Epidermal melanocyte (primary cell): ENCODE results near the gene RAD51B.

Source experiments
- DNase-seq: peaks from one replicate; pipeline ENCODE4 v3.0.0; 2011; ENCODE audit warnings: low spot score; ENCODE audit not compliant: insufficient read length

The RAD51B gene

DNA sequence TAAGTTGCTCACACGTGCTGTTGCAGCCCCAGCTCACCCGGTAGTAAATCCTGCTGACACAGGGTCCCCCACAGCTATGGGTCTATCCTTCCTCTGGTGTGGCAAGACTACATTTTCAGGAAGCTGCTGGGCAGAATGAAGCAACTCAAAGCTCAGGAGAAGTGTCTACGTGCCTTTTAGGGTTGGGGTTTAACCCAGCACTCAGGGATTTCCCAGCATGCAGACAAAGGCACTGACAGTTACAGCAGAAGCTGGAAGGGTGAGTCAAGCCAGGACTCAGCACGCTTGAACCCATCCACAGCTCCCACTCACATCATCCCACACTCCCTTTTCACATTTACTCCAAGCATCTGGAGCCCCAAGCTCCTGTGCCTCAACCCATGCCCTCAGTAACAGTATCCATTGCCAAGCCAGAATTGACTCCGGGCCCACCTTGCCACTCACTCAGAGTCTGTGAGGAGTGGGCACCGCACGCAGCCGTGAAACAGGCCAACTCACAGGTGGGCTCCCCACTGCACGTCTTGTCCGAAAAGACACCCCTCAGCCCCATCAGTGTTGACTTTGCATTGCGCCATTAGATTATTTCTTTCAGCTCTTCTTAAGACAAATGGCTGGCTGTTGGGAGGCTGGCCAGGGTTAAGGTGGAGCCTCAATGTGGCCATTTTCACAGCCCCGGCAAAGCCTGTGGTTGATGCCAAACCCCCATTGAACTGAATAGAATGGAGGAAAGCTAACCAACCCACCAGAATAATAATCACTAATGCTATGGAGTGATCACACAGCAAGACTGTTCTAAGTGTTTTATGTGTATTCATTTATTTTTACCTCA lies 913.7 kb downstream of the RAD51B start:
- no peak for DNase-seq

DNA sequence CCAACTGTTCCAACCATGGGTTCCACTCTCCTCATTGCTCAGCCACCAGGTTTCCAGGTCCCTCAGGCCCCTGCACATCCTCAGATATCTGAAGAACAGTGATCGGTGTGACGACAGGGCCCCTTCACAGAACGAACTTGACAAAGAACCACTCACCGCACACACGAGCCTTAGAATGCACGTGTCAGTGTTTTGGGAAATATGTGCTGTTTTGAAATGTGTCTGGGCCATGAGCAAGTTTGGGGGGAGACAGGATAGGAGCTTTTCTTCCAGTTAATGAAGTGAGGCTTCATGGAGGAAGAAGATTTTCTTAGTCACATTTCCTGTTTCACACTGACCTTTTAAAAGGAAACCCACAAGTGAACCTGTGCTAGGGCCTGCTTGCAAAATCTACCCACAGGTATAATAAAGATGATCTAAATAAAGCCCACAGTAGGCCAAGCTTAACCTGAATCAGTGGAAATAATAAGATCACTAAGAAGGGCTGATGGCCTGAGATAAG lies 914.7 kb downstream of the RAD51B start:
- DNase-seq = no peak

DNA sequence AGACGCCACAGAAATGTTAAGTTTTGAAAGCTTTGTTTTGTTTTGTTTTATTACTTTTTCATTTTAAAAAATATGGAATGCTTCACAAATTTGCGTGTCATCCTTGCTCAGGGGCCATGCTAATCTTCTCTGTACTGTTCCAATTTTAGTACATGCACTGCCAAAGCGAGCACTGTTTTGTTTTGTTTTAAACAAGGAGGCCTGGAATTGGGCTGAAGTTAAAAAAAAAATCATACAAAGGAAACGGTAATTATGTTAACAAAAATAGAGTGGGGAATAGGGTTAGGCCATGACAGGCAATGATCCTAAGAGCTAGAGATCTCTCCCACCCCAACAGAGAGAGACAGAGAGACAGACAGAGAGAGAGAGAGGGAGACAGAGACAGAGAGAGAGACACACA lies 916.3 kb downstream of the RAD51B start:
- no peak for DNase-seq

DNA sequence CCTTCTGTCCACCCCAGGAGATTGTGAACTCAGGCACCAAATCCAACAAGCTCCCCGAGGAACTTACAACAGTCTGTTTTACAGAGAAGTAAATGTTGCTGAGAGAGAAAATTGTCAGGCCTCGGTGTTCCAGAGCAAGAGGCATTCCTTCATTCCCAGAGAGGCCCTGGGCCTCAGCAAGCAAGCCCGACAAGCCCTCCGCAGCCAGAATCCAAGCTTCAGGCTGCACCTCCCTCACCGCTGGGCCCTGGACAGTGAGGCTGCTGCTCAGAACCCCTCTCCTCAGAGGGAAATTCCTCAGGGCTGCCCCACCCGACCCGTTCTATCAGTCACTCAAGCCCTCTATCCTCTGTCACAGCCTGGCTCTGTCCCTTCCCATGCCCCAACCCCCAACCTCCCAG lies 916.9 kb downstream of the RAD51B start:
- no peak for DNase-seq

DNA sequence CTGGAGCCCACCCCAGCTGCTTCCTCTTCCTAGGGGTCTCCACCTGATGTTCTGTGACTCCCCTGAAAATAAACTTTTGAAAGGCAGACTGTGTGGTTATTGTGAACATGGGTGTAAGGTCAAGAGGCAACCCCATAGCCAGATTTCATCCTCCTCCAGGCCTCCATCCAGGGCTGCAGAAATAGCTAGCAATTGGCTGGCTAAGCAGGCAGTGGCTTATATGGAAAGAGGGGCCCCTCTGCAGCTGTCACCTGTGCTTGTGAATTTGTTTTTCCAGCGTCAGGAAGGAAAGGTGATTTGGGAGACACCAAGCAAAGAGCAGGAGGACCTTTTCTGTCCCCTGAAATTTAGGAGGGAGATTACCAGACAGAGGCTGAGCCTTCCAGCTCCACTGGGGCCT lies 917.5 kb downstream of the RAD51B start:
- DNase-seq = no peak

DNA sequence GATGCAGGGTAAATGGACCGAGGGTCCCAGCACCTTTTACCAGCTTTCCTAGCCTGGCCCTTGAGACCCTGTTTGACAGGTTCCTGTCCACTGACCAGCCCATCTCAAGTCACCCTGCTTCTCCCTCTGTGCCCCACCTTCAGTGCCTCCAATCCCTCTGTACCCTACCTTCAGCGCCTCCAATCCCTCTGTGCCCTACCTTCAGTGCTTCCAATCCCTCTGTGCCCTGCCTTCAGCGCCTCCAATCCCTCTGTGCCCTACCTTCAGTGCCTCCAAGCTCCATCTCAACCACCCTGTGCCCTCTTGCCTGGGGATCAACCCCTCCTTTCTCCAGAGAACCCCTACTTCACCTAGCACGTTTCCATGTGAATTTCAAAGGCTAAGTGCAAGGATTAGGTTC lies 919.0 kb downstream of the RAD51B start:
- no peak for DNase-seq

DNA sequence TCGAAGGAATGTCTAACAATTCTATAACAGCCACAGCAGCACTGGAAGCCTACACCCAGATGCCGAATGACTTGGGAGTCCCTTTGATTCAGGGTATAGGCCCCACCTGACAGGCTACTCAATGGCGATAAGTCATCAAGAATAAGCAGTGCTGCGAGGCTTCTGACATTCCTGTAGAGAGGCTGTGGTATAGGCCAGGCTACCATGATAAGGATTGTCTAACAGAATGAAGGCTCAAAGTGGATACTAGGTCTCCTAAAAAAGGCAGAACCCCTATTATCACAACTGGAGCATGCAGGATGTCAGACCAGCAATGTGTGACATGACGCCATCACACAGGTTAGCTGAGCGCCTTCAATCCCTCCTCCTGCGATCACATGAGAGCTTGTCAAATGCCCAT lies 920.1 kb downstream of the RAD51B start:
- no peak for DNase-seq

DNA sequence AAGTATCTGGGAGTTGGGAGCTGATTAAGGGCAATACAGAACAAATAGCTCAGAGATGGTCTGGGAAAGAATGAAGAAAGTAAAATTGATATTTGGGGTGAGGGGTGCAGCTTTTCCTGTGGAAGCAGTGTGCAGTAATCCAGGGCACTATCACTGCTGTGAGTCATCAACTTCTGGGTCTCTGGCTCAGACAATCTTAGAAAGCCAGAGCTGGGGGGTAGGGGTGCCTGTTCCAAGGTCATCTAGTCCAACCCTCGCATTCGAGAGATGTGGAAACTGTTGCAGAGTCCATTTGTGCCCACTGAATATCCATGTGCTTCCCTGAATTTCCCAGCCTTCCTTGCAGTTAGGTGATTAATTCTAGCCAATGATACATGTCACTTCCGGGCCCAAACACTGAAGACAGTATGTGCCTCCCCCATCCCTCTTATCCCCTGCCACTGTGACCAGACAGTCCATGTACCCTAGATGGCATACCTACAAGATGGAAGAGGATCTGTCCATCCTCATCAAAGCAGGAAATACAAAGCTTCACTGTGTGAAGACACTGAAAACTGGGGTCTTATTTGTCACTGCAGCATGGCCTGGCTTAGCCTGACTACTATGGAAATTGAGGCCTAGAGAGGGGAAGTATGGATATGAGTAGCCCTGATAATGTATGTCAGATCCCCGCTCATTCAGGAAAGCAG lies 921.4 kb downstream of the RAD51B start:
- DNase-seq = no peak

DNA sequence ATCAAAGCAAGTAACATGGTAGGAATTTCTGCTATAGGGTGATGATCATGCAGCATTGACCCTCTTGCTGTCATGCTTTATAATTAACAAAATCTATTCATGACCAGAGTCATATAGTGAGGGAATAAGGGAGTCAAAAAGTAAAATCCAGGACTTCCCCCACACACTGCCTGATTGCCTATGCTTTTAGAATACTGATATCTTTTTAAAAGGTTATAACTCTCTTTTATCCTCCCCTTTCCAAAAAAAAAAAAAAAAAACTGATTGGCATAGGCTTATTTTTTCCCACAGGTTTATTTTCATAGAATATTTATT lies 921.9 kb downstream of the RAD51B start:
- DNase-seq = no peak

DNA sequence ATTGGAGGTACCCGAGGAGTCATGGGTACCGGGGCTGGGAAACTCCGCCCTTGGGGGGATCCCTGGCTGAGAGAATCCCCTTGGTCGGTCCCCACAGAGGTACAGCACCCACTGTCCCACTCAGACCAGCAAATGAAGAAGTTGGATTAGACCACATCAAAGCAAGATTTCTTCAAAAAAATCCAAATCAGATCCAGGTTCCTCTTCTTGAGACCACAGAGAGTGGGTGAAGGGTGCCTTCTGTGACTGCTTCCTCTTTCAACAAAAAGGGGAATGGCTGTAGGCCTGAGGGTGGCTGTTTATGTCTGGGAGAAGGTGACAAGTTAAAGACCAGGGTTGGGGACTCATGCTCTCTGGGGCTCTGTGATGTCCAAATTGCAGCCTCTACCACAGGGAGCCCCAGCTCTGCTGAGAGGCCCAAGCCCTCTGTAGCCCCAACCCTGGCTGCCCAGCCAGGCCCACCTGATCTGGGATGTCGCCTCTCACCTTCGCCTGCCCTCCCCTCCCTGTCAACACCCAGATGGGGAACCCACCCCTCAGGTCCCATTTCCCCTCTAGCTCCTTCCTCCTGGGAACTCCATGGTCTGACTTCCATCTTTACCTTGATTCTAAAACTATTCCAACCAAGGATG lies 922.4 kb downstream of the RAD51B start:
- DNase-seq = no peak

DNA sequence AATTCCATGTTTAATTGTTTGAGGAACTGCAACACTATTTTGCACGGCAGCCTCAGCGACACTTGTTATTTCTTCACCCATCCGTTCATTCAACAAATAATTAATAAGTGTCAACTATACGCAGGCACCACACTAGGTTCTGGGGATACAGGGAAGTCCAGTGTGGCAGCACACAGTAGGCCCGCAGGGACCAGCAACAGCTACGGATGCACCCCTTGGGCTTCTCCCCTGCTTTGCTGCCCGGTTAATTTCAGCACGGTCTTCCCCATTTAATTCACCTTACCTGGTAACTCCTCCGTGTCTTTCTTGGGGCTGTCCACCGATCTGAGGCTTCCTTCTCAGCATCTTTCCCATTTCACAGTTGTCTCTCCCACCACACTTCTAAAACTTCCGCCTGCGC lies 925.0 kb downstream of the RAD51B start:
- DNase-seq = no peak

DNA sequence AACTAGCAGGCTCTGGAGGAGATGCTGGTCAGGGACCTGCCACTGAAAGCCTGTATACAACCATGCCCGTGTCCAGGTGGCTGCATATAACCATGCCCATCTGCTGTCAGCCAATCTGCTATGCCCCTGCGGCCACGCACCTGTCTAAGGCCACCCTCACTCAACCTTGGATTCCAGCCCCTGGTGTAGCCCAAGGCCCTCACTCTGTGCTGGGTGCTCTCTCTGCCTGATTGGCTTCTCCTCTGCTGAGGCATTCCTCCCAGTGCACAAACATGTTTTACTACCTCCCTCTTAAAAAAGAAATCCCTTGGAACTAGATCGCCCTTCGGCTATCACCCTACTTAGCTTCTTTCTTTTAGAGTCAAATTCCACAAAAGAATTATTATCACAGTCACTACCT lies 927.8 kb downstream of the RAD51B start:
- no peak for DNase-seq

DNA sequence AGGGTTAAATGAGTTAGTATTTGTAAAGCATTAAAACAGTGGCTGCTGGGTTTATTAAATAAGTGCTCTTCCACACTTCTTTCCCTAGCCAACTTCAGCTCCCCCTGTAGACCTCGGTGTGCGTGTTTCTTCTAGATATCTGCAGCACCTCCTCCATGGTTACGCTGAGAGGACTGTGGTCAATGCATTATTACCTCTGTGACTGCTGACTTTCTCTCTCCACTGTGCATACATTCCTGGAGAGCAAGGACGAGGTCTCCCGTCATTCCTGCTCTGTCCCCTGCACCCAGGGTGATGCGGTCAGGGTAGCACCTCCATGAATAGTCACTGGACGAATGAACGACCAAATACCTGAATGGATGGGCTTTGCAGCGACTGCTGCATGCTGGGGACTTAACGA lies 928.7 kb downstream of the RAD51B start:
- DNase-seq = no peak

DNA sequence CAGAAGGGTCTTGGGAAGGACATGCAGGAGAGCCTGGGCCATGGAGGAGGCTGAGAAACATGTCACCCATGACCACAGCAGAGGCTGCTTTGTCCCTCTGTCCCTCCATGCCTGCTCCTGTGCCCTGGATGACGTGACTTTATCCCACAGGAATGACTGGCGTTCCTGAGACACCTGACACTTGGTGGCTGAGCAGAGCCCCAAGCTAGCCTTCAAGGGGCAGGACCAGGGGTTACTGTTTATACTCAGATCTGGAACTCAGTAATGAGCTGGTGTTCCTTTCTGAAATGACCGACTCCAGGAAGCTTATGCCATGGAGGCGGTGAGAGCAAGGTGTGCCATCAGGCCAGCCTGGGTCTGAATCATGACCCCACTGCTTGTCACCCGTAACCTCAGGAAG lies 929.1 kb downstream of the RAD51B start:
- no peak for DNase-seq

DNA sequence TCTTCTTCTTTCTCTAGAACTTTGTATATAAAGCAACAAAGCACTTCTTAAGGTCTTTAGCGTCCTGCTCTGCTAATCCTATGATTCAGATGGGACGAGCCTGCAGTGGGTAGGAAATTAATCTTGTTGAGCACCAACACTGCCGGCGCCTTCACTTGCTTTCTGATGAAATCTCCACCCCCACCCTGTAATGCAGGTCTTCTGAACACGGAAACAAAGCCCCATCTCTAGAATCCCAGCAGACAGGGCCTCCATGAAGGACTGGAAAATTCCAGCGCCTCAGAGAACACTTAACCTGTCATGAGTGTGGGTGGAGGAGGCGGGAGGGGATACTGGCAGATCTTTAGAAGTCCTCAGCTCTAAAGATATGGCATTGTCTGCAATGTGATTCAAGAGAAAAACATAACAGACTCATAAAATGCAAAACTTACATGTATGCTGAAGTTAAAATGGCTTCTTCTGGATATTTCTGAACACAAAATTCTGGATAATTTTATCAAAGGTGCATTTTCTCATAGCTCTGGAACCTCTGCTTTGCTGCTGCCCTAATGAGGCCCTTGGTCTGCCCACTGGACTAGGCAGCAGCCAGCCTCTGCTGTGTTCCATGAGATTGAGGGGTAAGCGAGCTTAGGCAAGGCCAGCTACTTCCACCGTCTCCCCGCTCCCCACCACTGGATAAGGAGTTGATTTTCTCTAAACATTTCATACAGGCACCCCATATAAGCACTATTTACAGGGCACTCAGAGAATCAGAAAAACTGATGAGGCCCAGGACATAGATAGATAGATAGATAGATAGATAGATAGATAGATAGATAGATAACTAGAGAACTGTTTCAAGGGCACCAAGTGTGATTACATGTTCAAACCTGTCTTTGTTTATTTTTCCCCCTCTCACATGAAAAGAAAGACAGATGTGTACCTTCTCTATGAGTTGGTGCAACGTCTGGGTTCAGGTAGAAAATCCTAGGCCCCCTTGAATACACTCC lies 930.2 kb downstream of the RAD51B start:
- no peak for DNase-seq

DNA sequence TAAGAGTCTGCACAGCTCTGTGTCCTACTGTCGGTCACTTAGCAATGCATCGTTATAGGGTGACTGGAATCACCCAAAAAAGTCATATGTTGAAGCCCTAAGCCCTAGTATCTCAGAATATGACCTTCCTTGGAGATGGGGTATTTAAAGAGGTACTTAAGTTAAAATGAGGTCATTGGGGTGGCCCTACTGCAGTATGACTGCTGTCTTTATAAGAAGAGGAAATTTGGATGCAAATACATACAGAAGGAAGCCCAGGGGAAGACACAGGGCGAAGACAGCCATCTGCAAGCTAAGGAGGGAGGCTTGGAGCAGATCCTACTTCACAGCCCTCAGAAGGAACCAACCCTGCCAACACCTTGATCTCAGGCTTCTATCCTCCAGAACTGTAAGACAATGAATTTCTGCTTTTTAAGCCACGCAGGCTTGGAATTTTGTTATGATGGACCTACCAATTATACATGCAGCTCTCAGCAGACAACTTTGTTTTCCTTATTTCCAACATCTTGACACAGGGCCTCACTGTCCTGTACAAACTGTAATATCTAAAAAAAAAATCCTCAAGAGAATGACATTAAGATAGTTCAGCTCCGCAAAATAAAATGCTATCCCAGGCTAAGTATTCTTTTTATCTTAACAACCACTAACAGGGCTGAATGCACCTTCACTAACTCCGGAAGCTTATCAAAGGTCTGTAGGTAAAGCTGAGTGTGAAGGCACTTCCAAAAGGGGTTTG lies 932.9 kb downstream of the RAD51B start:
- no peak for DNase-seq

DNA sequence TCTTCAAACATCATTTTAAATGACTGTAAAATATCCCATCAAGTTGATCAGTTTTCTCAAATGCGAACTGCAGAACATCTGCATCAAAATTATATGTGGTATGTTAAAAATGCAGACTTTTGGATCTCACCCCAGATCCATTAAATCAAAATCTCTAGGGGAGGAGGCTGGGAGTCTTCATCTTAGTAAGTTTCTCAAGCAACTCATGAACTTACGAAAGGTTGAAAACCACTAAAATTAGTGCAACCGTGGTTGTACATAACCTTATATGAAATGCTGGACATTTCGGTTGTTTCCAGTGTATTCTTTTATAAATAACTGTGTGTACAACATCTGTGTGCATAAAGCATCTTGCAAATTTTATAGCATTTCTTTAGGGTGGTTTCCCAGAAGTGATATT lies 934.1 kb downstream of the RAD51B start:
- no peak for DNase-seq

DNA sequence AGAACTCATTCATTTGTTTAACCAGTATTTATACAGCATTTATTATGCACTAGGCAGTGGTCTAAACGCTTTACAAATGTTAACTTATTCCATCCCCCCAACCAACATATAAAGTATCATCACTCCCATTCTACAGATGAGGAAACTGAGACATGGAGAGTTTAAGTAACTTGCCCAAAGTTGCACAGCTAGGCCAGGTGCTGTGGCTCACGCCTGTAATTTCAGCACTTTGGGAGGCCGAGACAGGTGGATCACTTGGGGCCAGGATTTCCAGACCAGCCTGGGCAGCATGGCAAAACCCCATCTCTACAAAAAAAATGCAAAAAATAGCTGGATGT lies 935.4 kb downstream of the RAD51B start:
- DNase-seq = no peak

DNA sequence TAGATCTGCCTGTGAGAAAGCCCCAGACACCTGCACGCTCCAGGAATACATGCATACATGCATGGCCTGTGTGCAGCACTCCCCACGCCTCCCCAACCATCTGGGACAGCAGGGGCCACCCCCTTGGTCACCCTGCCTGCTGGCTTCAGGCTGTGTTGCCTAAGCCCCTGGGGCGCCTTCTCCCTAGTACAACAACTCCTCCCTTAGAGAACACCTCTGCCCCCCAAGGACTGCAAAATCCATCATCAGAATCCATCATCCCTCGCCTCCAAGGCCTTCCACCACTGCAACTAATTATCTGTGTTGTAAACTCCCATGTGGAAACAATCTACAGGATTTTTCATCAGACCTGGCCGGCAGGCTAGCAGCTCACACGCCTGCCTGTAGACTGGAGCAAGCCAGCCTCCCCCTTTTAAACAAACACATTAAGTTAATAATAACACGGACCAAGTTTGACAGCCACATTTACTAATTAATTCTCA lies 936.5 kb downstream of the RAD51B start:
- no peak for DNase-seq

DNA sequence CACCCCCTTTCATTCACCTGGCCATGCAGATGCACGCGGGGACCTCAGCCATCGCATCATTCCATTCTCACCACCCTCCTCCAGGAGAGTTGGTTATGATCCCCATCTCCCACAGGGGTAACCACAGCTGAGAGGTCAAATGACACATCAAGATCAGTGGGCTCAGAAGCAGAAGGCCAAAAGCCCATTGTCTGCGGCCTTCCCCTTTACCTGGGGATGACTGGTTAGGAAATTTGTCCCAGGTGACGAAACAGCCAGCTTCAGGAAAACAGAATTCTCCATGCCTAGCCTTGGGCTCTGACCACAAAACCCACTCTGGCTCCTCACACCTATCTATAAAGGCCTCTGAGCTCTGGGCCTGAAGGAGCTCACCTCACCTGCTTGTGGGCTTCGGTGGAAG lies 937.2 kb downstream of the RAD51B start:
- no peak for DNase-seq

DNA sequence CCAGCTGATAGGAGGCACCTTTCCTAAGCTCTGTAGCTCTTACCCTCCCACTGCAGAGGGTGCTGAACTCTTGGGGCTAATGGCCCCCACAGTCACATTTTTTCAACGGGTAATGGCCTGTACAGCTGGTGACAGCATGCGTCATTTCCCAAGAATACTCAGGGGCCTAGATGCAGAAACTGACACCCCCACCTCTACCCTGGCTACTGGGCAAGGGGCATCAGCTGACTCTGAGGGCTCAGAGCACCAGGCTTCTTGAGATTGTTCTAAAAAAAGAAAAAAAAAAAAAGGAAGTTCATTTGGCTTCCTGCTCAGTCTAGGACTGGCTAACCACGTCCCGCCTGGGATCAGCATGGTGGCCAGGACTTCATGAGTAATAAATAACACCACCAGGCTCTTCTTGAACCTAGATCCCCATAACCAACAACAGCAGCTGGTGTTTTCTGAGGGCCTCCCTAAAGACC lies 938.1 kb downstream of the RAD51B start:
- DNase-seq = no peak
